HG03175 (cell line): ENCODE measurements around the gene THOC7.

ENCODE experiments used
- ATAC-seq: cut with Tn5 transposase; IDR thresholded peaks from one replicate; pipeline ENCODE4 v1.9.1; 2021; ENCODE audit warnings: mild to moderate bottlenecking, moderate library complexity; ENCODE audit not compliant: unreplicated experiment

Gene THOC7

GRCh38 chr3:63863150-63864007 is at the start of gene THOC7, which contains the start of gene ATXN7:
TSS of gene THOC7 (minus strand) at chr3:63863805. CDS start at chr3:63863790, 15 bp downstream.
TSS of gene ATXN7 (plus strand) at chr3:63863867. CDS start at chr3:63912599, 48,732 bp downstream.
- peak; percentile 84 for ATAC-seq

GRCh38 chr3:63912768-63913588 is 49.4 kb upstream of the THOC7 start:
- peak; percentile 15 for ATAC-seq

GRCh38 chr3:63911873-63912767 is 48.5 kb upstream of the THOC7 start, which contains the start of gene SCAANT1:
TSS of gene SCAANT1 (minus strand) at chr3:63912383.
- ATAC-seq: peak; percentile 79

DNA sequence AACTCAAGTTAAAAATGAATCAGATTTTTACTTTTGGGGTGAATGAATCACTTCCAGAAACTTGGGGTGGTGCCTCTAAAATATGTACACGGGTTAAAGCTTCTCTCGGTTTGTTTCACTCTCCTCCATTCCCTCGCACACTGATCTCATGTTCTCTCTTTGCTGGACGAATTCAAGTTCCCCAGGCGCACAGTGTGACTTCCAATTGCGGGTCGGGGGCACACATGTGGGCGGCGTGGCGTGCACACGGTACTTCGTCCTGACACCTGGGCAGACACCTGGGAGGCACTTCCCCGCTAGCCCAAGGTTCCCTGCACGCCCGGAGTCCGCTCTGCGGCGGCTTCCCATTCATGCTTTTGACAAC is 47.9 kb upstream of the THOC7 start:
- peak; percentile 25 for ATAC-seq

DNA sequence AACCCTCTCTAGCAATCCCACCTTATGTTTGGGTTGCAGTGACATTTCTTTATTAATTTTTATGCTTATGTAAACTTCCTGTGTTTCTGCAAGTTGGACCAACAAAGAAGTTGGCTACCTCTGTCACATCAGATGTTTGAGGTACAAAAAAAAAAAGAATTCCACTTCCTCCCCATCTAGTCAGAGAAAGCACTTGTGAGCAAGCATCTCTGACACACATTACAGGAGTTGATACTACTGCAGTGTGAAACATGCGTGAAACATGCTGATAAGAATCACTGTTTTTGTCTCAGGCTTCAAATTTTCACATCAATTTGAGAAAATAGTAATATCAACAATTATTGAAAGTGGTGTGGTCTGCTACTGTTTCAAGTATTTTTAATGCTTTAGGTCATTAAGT is 47.3 kb upstream of the THOC7 start:
- no peak for ATAC-seq

DNA sequence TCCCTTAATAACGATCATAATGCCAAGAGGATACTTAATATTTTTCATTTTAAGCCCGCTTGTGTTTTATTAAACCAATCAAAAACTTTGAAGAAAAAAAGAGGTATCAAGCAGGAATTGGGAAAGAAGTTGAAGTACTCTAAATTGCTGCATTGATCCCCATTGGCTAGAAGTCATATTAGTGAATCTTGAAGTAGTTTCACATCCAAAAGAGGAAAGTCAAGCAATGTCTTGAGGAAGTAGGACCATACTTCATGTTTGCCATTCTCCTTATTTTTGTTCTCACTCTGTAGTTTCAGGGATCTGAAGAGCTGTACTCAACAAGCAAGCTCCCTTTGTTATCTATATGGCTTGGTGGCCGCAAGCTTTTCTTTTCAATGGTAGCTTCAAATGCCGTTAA is 46.4 kb upstream of the THOC7 start:
- no peak for ATAC-seq

GRCh38 chr3:63909431-63909830 is 45.8 kb upstream of the THOC7 start:
- ATAC-seq: no peak

DNA sequence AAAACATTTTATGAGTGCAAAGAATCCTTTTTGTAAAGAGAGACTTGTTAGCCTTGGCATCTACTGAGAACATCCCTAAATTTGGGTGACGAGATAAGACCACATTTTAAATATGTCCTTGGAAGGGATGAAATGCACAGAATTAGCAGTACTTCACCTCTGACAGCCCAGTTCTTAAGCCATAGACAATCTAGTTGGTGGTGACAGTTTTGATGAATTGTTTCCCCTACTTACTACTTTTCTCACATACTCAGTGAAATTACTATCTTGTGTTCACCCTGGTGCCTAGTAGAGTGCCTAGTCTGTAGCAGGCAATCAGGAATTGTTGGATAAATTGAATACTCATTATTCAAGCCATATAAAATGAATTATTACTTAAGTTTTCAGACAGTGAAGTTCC is 45.2 kb upstream of the THOC7 start:
- ATAC-seq: no peak

DNA sequence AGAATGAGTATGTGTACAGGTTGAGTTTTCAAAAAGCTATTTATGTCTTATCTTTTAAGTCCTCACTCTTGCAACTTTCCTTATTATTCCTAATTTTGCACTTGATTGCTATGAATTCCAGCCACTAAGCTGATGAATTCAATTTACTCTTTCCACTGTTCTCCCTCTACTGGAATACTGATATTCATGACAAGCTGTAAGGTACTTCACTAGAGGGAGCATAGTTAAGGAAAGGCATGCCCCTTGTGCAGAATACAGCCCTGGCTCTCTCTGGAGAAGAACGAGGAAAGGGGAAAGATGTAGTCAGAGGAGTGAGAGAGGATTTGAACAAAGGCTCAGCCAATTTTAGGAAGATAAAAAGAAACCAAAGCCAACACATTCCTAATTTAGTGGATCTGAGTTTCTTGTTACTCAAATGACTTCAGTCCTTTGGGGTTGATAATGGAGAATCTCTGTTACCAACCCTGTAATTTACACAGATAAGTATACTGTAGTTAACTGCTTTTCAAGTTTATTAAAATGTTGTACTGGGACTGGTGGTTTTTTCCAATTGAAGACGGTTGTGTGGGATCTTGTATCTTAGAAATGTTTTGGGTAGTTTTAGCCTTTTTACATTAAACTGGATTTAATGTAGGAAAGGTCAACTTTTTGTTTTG is 44.6 kb upstream of the THOC7 start:
- no peak for ATAC-seq

DNA sequence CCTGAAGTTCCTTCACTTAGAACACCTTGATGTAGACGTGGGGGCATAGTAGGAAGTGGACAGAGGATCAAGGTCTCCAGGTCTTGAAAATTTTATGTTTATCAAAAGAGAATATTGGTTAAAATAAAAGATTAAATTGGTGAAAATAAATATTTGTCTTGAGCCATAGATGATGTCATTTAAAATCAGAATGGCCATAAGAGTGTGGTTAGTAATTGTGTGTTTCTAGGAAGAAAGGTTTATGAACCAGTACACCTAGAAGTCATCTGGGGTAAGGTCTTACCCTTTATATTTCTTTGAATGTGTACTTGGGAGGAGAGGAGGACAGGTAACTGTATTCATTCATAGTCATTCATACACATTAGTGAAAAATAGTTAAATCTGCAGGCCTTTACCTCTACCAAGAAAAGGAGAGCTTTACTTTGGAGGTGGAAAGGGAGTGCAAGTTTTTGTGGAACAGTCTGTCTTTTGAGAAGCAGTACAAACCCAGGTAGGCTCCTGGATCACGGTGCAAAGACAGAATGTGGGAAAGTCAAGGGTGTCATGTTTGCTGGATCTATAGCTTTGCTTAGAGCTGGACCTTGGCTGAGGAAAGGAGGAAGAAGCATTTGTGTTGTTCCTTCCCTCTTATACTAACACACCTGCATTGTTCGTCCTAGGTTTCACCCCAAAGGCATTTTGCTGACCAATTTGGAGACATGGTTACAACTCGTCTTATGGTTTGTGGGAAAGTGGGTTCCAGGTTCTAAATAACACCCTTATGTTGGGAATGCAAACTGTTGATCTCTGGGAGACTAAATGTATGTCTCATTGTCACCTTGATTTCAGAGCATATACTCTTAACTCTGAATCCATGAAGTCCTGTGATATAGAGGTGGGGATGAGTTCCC is 42.4 kb upstream of the THOC7 start:
- no peak for ATAC-seq

GRCh38 chr3:63900459-63900858 is 36.9 kb upstream of the THOC7 start:
- ATAC-seq: no peak

- ATAC-seq: no peak
These were observed 36.4 kb upstream of the THOC7 start for GRCh38 chr3:63900010-63900409.

DNA sequence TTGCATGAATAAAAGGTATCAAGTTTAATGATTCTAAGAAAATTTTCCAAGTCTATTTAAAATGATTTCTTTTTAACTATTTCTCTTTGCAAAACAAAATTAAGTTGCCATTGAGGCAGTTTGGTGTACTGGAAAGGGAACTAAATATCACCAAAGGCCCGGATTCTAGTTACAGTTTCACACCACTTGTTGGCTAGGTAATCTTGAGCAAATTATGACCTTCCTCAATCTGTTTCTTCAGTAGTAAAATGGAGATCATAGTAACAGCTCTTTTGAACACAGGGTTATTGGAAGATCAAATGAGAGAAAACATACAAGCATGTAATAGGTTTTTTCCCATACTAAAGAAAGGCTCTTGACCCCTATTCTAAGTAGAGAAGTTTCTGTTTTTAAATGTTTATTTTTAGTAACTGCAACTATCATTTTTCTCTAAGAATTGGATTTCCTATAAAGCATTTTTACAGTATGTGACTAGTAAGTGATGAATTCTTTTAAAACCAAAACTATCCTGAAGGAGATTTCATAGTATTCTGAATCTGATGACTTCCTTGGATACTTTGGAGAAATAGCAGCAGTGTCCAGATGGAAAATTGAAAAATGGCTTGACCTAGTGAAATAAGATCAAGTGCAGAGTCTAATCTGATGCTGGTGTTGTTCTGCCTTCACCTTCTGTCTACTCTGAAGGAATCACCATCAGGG is 32.9 kb upstream of the THOC7 start:
- peak; percentile 79 for ATAC-seq

DNA sequence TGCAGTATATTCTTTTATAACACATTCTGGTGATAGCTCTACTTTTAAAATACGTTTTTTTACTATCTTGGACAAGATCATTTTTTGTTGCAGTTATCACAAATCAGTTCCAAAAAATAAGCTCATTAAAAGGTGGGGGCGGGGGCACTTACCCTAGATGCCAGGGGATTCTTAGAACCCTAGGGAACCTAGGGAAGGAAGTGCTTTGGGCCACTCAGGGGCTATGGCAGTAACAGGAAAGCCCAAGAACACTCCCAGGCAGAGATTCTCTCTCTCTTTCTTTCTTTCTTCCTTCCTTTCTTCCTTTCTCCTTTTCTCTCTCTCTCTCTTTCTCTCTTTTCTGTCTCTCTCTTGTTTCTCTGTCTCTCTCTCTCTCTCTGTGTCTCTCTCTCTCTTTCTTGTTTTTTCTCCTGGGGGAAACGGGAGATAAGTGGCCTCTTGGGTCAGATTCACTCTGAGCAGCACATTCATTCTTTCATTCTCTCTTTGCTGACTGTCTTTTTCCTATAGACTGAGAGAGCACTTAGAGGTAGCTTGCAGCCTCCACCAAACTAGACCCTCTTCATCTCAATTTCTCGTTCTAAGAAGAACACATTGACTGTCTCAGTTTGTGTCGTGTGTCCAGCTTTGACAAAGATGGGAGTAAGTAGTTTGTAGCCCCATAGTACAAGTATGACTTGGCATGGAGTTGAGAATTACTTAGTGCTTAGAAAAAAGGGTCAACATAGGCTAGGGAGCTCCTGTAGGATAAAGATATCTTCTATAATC is 32.0 kb upstream of the THOC7 start:
- ATAC-seq: peak; percentile 21

DNA sequence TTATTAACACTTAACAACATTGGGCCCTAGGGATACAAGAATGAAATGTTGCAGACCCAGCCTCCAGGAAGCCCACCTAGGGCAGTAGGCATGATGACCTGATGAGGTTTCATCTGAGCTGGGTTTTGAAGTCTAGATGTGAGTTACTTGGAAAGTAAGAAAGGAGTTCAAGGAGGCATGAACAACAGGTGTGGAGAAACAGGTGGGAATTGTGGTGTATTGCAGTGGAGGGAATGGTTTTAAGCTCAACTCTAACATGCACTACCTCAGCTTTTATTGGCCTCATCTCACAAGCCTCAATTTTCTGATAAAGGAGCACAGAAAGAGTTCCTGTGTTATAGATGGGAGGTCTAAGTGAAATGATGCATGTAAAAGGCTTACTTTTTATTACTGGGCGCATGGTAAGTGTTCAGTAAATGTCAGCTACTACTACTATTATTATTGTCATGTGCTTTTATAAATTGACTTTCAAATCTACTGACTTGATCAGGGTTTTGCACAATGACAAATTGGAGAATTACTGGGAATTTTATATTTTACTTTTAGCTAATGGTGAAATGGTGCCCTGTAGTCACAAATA is 29.3 kb upstream of the THOC7 start:
- no peak for ATAC-seq

DNA sequence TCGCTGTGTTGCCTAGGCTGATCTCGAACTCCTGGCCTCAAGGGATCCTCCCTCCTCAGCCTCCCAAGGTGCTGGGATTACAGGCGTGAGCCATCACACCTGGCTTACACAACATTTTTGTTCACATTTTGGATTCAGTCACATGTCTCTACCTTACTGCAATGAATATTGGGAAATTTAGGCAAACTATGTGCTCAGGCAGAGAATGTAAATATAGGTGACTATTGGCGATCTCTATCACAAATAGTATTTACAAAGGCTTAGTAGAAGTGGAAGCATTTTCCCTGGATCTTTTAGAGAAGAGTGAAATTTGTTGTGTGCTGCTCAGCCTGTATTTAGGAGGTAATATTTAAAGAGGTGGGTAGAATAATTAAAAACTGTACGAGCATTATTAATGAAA is 27.9 kb upstream of the THOC7 start:
- ATAC-seq: no peak

DNA sequence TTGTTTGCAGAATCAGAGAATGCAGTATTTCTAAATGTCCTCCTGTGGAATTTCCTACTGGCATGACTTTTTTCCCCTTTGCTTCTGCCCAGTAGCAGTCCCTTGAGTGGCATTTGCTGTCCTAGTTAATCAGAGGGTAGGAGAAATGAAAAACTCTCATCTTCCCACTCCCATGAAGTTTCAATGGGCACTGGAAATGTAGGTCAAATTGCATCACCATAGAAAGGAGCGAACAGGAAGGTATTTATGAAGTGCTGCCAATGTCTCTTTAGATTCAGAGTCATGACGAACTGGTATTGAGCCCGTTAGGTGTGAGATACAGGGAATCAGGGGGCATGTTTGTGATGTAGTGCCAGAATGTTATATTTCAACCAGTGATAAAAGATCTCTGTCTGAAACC is 23.3 kb upstream of the THOC7 start:
- ATAC-seq: no peak

- no peak for ATAC-seq
These were observed 17.0 kb upstream of the THOC7 start for GRCh38 chr3:63880653-63881052.
